ENCODE measurements around the gene MRGPRG. TPM values are rescaled to one million over a fixed set of nuclear protein-coding genes. Genes with fewer than 3 reads are reported as not detected.

Gene MRGPRG
- total RNA-seq, 1 donor from 2014 or later, result not detected

DNA sequence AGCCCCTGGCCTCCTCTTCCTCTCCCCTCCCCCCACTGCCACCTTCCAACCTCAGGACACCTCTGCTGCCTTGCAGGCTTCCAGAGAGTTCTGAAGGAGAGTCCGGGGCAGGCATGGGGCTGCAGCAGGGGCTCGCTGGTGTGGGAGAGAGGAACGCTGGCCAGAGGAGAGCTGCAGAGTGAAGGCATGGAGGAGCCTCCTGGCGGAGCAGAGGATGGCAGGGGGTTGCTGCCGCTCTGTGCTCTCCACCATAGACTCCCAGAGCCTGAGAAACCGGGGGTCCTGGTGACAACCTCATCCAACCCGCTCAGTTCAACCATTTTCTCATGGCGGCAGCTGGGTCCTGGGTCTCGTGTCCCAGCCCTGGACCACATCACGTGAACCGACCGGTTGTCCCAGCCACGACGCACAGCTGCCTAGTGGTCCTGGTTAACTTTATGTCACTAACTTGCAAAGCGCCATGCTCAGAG is 17.5 kb downstream of the MRGPRG start:
- no peak overlapping the region for H3K4me3 ChIP-seq (ENCODE audit: low read depth, low read length)
- DNase-seq (ENCODE audit: low read depth), result no peak
- no peaks in the 10 kb centered on the region for H3K36me3 ChIP-seq (ENCODE audit: control insufficient read depth, insufficient read depth, low read length)
- TF ChIP-seq, protein P1, sequence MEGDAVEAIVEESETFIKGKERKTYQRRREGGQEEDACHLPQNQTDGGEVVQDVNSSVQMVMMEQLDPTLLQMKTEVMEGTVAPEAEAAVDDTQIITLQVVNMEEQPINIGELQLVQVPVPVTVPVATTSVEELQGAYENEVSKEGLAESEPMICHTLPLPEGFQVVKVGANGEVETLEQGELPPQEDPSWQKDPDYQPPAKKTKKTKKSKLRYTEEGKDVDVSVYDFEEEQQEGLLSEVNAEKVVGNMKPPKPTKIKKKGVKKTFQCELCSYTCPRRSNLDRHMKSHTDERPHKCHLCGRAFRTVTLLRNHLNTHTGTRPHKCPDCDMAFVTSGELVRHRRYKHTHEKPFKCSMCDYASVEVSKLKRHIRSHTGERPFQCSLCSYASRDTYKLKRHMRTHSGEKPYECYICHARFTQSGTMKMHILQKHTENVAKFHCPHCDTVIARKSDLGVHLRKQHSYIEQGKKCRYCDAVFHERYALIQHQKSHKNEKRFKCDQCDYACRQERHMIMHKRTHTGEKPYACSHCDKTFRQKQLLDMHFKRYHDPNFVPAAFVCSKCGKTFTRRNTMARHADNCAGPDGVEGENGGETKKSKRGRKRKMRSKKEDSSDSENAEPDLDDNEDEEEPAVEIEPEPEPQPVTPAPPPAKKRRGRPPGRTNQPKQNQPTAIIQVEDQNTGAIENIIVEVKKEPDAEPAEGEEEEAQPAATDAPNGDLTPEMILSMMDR (IDR thresholded peaks at IDR 0.05; ENCODE audit: insufficient read depth, low read length, severe bottlenecking), result no peak
- no peak for FAIRE-seq
- peaks cover 33% of the 10 kb centered on the region for H3K27me3 ChIP-seq (ENCODE audit: control insufficient read depth, insufficient read depth, low read length)

DNA sequence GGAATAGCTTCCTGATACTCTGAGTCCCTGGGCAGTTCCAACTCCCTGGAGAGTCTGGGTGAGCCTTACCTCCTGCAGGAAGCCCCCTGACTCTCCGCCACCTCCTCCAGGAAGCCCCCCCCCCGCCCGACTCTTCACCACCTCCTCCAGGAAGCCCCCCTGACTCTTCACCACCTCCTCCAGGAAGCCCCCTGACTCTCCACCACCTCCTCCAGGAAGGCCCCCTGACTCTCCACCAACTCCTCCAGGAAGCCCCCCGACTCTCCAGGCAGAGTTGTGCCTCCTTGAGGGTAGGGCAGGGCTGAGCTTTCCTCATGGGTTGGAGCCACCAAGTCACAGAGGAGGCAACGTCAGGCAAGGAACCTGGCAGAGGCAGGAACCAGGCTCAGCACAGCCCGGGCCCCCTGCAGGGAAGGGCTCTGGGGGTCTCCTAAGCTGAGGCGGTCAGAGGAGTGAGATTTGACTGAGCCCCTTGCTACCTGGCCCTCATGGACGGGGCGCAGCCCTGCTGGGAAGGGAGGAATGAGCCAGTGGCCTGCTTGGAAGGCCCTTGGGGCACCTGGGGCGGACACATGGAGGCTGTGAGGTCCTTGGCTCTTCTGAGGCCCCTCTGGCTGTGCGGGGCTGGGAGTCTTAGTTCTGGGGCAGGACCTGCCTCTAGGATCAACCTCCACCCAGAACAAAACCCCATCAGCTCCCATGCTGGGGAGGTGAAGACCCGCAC is 18.1 kb downstream of the MRGPRG start:
- FAIRE-seq, result no peak
- peaks cover 32% of the 10 kb centered on the region for H3K27me3 ChIP-seq (ENCODE audit: control insufficient read depth, insufficient read depth, low read length)

GRCh38 chr11:3199537-3200295 is 18.9 kb downstream of the MRGPRG start:
- TF ChIP-seq, protein P1 (IDR thresholded peaks at IDR 0.05; ENCODE audit: insufficient read depth, low read length, severe bottlenecking), result no peak
- Histone ChIP-seq H3K27me3 (ENCODE audit: control insufficient read depth, insufficient read depth, low read length) (peaks cover 31% of the 10 kb centered on the region), H3K36me3 (ENCODE audit: control insufficient read depth, insufficient read depth, low read length) (no peaks in the 10 kb centered on the region), H3K4me3 (ENCODE audit: low read depth, low read length) (no peak overlapping the region)
- no peak for DNase-seq (ENCODE audit: low read depth)
- FAIRE-seq, result no peak

More for the DNA sequence above, 18.1 kb downstream of the MRGPRG start:
- DNase-seq (ENCODE audit: low read depth), result no peak
- H3K36me3 ChIP-seq (ENCODE audit: control insufficient read depth, insufficient read depth, low read length), result no peaks in the 10 kb centered on the region
- TF ChIP-seq, protein P1 (IDR thresholded peaks at IDR 0.05; ENCODE audit: insufficient read depth, low read length, severe bottlenecking), result no peak
- no peak overlapping the region for H3K4me3 ChIP-seq (ENCODE audit: low read depth, low read length)

- FAIRE-seq, result no peak
- H3K4me3 ChIP-seq (ENCODE audit: low read depth, low read length), result no peak overlapping the region
- H3K27me3 ChIP-seq (ENCODE audit: control insufficient read depth, insufficient read depth, low read length), result peaks cover 25% of the 10 kb centered on the region
- TF ChIP-seq, protein P1 (IDR thresholded peaks at IDR 0.05; ENCODE audit: insufficient read depth, low read length, severe bottlenecking), result no peak
- DNase-seq (ENCODE audit: low read depth), result no peak
- H3K36me3 ChIP-seq (ENCODE audit: control insufficient read depth, insufficient read depth, low read length), result no peaks in the 10 kb centered on the region
Observed at GRCh38 chr11:3198815-3199214, 19.8 kb downstream of the MRGPRG start.

DNA sequence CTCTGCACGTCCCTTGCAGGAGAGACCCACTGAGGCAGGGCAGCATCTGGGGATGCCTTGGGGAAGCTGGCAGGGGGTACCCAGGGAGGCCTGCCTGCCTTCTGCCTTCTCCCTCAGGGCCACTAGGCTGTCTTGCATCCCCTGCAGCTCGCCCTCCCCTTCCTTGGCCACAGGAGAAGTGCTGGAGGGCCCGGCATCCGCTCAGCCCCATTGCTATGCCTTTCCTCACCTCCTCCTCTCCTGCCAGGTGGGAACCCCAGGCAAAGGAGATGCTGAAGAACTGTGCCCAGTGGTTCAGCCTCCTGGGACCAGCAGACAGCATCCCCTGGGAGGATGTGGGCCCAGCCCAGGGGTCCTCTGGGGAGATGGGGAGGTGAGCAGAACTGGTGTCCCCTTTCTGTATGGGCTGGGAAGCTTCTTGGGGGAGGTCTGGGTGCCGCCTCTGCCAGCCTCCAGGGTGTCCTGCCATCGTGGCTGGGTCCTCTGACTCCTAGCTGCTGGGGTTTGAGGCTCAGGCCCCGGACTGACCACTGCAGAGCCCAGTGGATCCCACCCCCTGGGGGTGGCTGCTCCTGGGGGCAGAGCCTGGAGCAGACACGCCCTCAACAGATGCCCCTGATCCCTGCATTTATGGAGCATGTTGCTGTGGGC is 20.6 kb downstream of the MRGPRG start:
- Histone ChIP-seq H3K27me3 (ENCODE audit: control insufficient read depth, insufficient read depth, low read length) (peaks cover 19% of the 10 kb centered on the region), H3K36me3 (ENCODE audit: control insufficient read depth, insufficient read depth, low read length) (no peaks in the 10 kb centered on the region), H3K4me3 (ENCODE audit: low read depth, low read length) (no peak overlapping the region)
- DNase-seq (ENCODE audit: low read depth) (no peak), FAIRE-seq (no peak)
- TF ChIP-seq, protein P1 (IDR thresholded peaks at IDR 0.05; ENCODE audit: insufficient read depth, low read length, severe bottlenecking), result no peak
